Body of pancreas (tissue), 4 donors: ENCODE data around the gene SPEF2. TPM values are rescaled to one million over a fixed set of nuclear protein-coding genes. Genes with fewer than 3 reads are reported as not detected.

Source experiments
- ATAC-seq: fragments of 150-250 bp; one replicate; pipeline ENCODE4 v1.9.1; 2016
- DNase-seq, 4 donors: peaks; one replicate each; pipeline ENCODE4 v3.0.0-alpha.2; 2019
- H3K27ac ChIP-seq, 4 donors: fragments of 200-600 bp; sonication (generic); 1 replicate in 3 of 4; 2 replicates in 1 of 4; pipeline versions ENCODE4 v1.5.1 to v1.6.1; 2016 to 2019; ENCODE audit warnings: mild to moderate bottlenecking in 1 of 4, mixed read lengths in 1 of 4, moderate library complexity in 1 of 4
- H3K27me3 ChIP-seq, 2 donors: fragments of 200-600 bp; sonication (generic); one replicate each; pipeline ENCODE4 v1.6.0; 2016; ENCODE audit warnings: mild to moderate bottlenecking in 1 of 2
- H3K36me3 ChIP-seq, 2 donors: fragments of 200-600 bp; sonication (generic); replicated peaks in 1 of 2; 2 replicates each; pipeline ENCODE4 v1.5.1; 2016; ENCODE audit warnings: low read depth in 2 of 2; ENCODE audit not compliant: insufficient read depth in 1 of 2
- H3K4me1 ChIP-seq: fragments of 200-600 bp; sonication (generic); one replicate; pipeline ENCODE4 v1.6.0; 2016
- H3K4me3 ChIP-seq, 2 donors: fragments of 200-600 bp; sonication (generic); 1 replicate in 1 of 2; 2 replicates in 1 of 2; pipeline ENCODE4 v1.5.1; 2016 to 2019
- H3K9me3 ChIP-seq, 3 donors: fragments of 200-600 bp; sonication (generic); 1 replicate in 2 of 3; 2 replicates in 1 of 3; pipeline ENCODE4 v1.5.1; 2016
- CTCF ChIP-seq, 7 experiments: fragments of 450-650 bp in 4 of 7; fragments of 200-600 bp in 3 of 7; sonication (generic) in 3 of 7; IDR thresholded peaks; one replicate each; pipeline ENCODE4 v1.5.1; 2016 to 2019; ENCODE audit warnings: antibody characterized with exemption in 7 of 7
- POLR2A ChIP-seq, 3 donors: fragments of 450-650 bp; IDR thresholded peaks; one replicate each; pipeline ENCODE4 v1.6.1; 2016; ENCODE audit warnings: antibody characterized with exemption in 3 of 3, mild to moderate bottlenecking in 2 of 3
- WGBS, 2 donors: methylation state at CpG; one replicate each; pipeline ENCODE4 v1.1.5; 2017; 5-methylcytosine and 5-hydroxymethylcytosine counted together
- intact Hi-C: fragments of 100-400 bp; cut with DNase I; formaldehyde crosslinking; loops from one replicate; pipeline ENCODE4 v1.15.1; 2023
- total RNA-seq, 2 donors: library from RNA; depleted of rRNA; stranded (reverse); fragments of >200 nt; gene quantifications; one replicate each; pipeline ENCODE4 v1.1.0, GENCODE V29; 2016

SPEF2 gene
- total RNA-seq, 2 donors from 2014 or later: 6.3 to 11.4 TPM

- peak in 3 of 4 donors; percentile 21 to 44 (median 25) for DNase-seq
- WGBS, 2 donors: 39 to 54% methylated on average over 4 of the region's 4 CpGs
- Histone ChIP-seq H3K4me3 (no peak overlapping the region), H3K4me1 (no peaks in the 10 kb centered on the region), H3K27ac (no peak overlapping the region), H3K9me3 (no peaks in the 10 kb centered on the region), H3K27me3 (no peaks in the 10 kb centered on the region), H3K36me3 (no peaks in the 10 kb centered on the region)
- TF ChIP-seq CTCF (IDR thresholded peaks at IDR 0.05) (no peak), POLR2A (IDR thresholded peaks at IDR 0.05) (no peak)
- peak; percentile 40 for ATAC-seq
- intact Hi-C loops: no loop called here
These were observed 185.6 kb downstream of the SPEF2 start for GRCh38 chr5:35803191-35803651.

- intact Hi-C loops: no loop called here
- ATAC-seq (no peak), DNase-seq (no peak)
- Histone ChIP-seq H3K27ac (no peak overlapping the region), H3K4me3 (no peak overlapping the region), H3K36me3 (no peaks in the 10 kb centered on the region), H3K9me3 (no peaks in the 10 kb centered on the region), H3K4me1 (no peaks in the 10 kb centered on the region), H3K27me3 (no peaks in the 10 kb centered on the region)
- 36 to 37% methylated on average over 1 of the region's 1 CpG for WGBS, 2 donors
- TF ChIP-seq POLR2A (IDR thresholded peaks at IDR 0.05) (no peak), CTCF (IDR thresholded peaks at IDR 0.05) (no peak)
These were observed 186.6 kb downstream of the SPEF2 start for GRCh38 chr5:35804201-35804653.

GRCh38 chr5:35804841-35805240 lies 187.2 kb downstream of the SPEF2 start:
- no peaks in the 10 kb centered on the region for H3K27me3 ChIP-seq
- no peak for TF ChIP-seq CTCF (IDR thresholded peaks at IDR 0.05)
- no peak for TF ChIP-seq POLR2A (IDR thresholded peaks at IDR 0.05)
- no peaks in the 10 kb centered on the region for H3K9me3 ChIP-seq
- H3K4me1 ChIP-seq: no peaks in the 10 kb centered on the region
- intact Hi-C loops: no loop called here
- ATAC-seq (no peak), DNase-seq (no peak)
- H3K4me3 ChIP-seq: no peak overlapping the region
- H3K36me3 ChIP-seq: no peaks in the 10 kb centered on the region
- no peak overlapping the region for H3K27ac ChIP-seq

- ATAC-seq: no peak
- Histone ChIP-seq H3K27ac (no peak overlapping the region), H3K9me3 (no peaks in the 10 kb centered on the region), H3K4me3 (no peak overlapping the region), H3K36me3 (no peaks in the 10 kb centered on the region), H3K4me1 (no peaks in the 10 kb centered on the region), H3K27me3 (no peaks in the 10 kb centered on the region)
- no peak for DNase-seq
- no peak for TF ChIP-seq CTCF (IDR thresholded peaks at IDR 0.05)
- intact Hi-C loops: no loop called here
These were observed 192.9 kb downstream of the SPEF2 start for GRCh38 chr5:35810601-35811000.

GRCh38 chr5:35811108-35811741 lies 193.6 kb downstream of the SPEF2 start:
- no peak for ATAC-seq
- 65 to 79% methylated on average over 3 of the region's 3 CpGs for whole genome bisulfite sequencing, 2 donors
- H3K27me3 ChIP-seq: no peaks in the 10 kb centered on the region

More at GRCh38 chr5:35811108-35811741, 193.6 kb downstream of the SPEF2 start:
- no peak for DNase-seq
- Histone ChIP-seq H3K4me3 (no peak overlapping the region), H3K36me3 (no peaks in the 10 kb centered on the region), H3K9me3 (no peaks in the 10 kb centered on the region), H3K4me1 (no peaks in the 10 kb centered on the region), H3K27ac (no peak overlapping the region)
- intact Hi-C loops: no loop called here
- no peak for TF ChIP-seq POLR2A (IDR thresholded peaks at IDR 0.05)
- TF ChIP-seq CTCF (IDR thresholded peaks at IDR 0.05): no peak
